H7 (cell line): ENCODE measurements around the gene SLC26A11. TPM values are rescaled to one million over a fixed set of nuclear protein-coding genes. Genes with fewer than 3 reads are reported as not detected.

ENCODE experiments used
- DNase-seq: peaks from one replicate; pipeline ENCODE4 v3.0.0; 2012
- H3K27me3 ChIP-seq: 2 replicates; pipeline ENCODE4 v1.6.0; 2011; ENCODE audit warnings: mild to moderate bottlenecking, low read length; ENCODE audit not compliant: control insufficient read depth, insufficient read depth
- H3K36me3 ChIP-seq: replicated peaks from 2 replicates; pipeline ENCODE4 v1.5.1; 2011; ENCODE audit warnings: low read length; ENCODE audit not compliant: control insufficient read depth, insufficient read depth
- H3K4me3 ChIP-seq: 2 replicates; pipeline ENCODE4 v1.5.1; 2011; ENCODE audit warnings: low read depth, mild to moderate bottlenecking, control low read depth, low read length, moderate library complexity; ENCODE audit not compliant: insufficient read depth
- total RNA-seq: library from RNA; depleted of rRNA; stranded (reverse); fragments of >200 nt; shearing (Covaris generic); gene quantifications from 2 replicates; pipeline ENCODE4 v1.2.3, GENCODE V29; 2014

Gene SLC26A11
- total RNA-seq, 1 experiment from 2014 or later: 19.4 TPM

GRCh38 chr17:80205811-80206210, 14.4 kb upstream of the SLC26A11 start:
- no peaks in the 10 kb centered on the region for H3K27me3 ChIP-seq

GRCh38 chr17:80208050-80208449, 12.2 kb upstream of the SLC26A11 start:
- peaks cover 4% of the 10 kb centered on the region for H3K36me3 ChIP-seq

More at GRCh38 chr17:80205811-80206210, 14.4 kb upstream of the SLC26A11 start:
- no peak for DNase-seq
- H3K4me3 ChIP-seq: no peak overlapping the region
- no peaks in the 10 kb centered on the region; the same call in none of the 2 replicates for H3K36me3 ChIP-seq

GRCh38 chr17:80209765-80210164, 10.5 kb upstream of the SLC26A11 start:
- Histone ChIP-seq H3K36me3 (peaks cover 4% of the 10 kb centered on the region), H3K4me3 (no peak overlapping the region), H3K27me3 (no peaks in the 10 kb centered on the region)
- DNase-seq: no peak

More at GRCh38 chr17:80208050-80208449, 12.2 kb upstream of the SLC26A11 start:
- Histone ChIP-seq H3K27me3 (no peaks in the 10 kb centered on the region), H3K4me3 (no peak overlapping the region)
- DNase-seq: no peak

GRCh38 chr17:80210348-80211108, 9.7 kb upstream of the SLC26A11 start:
- H3K27me3 ChIP-seq: no peaks in the 10 kb centered on the region
- DNase-seq: no peak
- no peak overlapping the region for H3K4me3 ChIP-seq

GRCh38 chr17:80212109-80212508, 8.1 kb upstream of the SLC26A11 start:
- H3K4me3 ChIP-seq: no peak overlapping the region
- H3K36me3 ChIP-seq: peaks cover 9% of the 10 kb centered on the region
- no peak for DNase-seq
- no peaks in the 10 kb centered on the region for H3K27me3 ChIP-seq

More at GRCh38 chr17:80210348-80211108, 9.7 kb upstream of the SLC26A11 start:
- peaks cover 4% of the 10 kb centered on the region for H3K36me3 ChIP-seq

GRCh38 chr17:80212511-80212910, 7.7 kb upstream of the SLC26A11 start:
- DNase-seq: no peak
- no peaks in the 10 kb centered on the region for H3K27me3 ChIP-seq
- peaks cover 9% of the 10 kb centered on the region for H3K36me3 ChIP-seq
- H3K4me3 ChIP-seq: no peak overlapping the region

- Histone ChIP-seq H3K27me3 (no peaks in the 10 kb centered on the region), H3K4me3 (no peak overlapping the region), H3K36me3 (peaks cover 9% of the 10 kb centered on the region)
- DNase-seq: no peak
Measured at GRCh38 chr17:80212962-80213642, 7.1 kb upstream of the SLC26A11 start.

- Histone ChIP-seq H3K27me3 (no peaks in the 10 kb centered on the region), H3K4me3 (no peak overlapping the region), H3K36me3 (peaks cover 9% of the 10 kb centered on the region)
- no peak for DNase-seq
Measured at GRCh38 chr17:80213643-80213975, 6.6 kb upstream of the SLC26A11 start.

GRCh38 chr17:80214012-80214877, 6.0 kb upstream of the SLC26A11 start:
- peaks cover 9% of the 10 kb centered on the region for H3K36me3 ChIP-seq
- no peak overlapping the region for H3K4me3 ChIP-seq

GRCh38 chr17:80214878-80215210, 5.4 kb upstream of the SLC26A11 start:
- no peak for DNase-seq

More at GRCh38 chr17:80214012-80214877, 6.0 kb upstream of the SLC26A11 start:
- peak; percentile 72 for DNase-seq
- no peaks in the 10 kb centered on the region for H3K27me3 ChIP-seq

GRCh38 chr17:80216473-80217456, 3.5 kb upstream of the SLC26A11 start:
- DNase-seq: no peak

More at GRCh38 chr17:80214878-80215210, 5.4 kb upstream of the SLC26A11 start:
- no peak overlapping the region for H3K4me3 ChIP-seq
- no peaks in the 10 kb centered on the region for H3K27me3 ChIP-seq
- peaks cover 9% of the 10 kb centered on the region for H3K36me3 ChIP-seq

GRCh38 chr17:80217703-80218362, 2.4 kb upstream of the SLC26A11 start:
- H3K36me3 ChIP-seq: peaks cover 5% of the 10 kb centered on the region; the same call in 1 of the 2 replicates
- no peak overlapping the region for H3K4me3 ChIP-seq
- no peak for DNase-seq
- no peaks in the 10 kb centered on the region for H3K27me3 ChIP-seq

More at GRCh38 chr17:80216473-80217456, 3.5 kb upstream of the SLC26A11 start:
- no peak overlapping the region for H3K4me3 ChIP-seq
- peaks cover 7% of the 10 kb centered on the region for H3K36me3 ChIP-seq
- H3K27me3 ChIP-seq: no peaks in the 10 kb centered on the region

- no peak overlapping the region for H3K4me3 ChIP-seq
- DNase-seq: no peak
- H3K36me3 ChIP-seq: peaks cover 5% of the 10 kb centered on the region; the same call in 1 of the 2 replicates
Measured at GRCh38 chr17:80218391-80218790, 1.8 kb upstream of the SLC26A11 start.

More at GRCh38 chr17:80218391-80218790, 1.8 kb upstream of the SLC26A11 start:
- no peaks in the 10 kb centered on the region for H3K27me3 ChIP-seq
